Suprapubic skin (tissue), 3 donors: ENCODE data around the gene SSTR3.

Source experiments
- CTCF ChIP-seq, 2 donors: fragments of 200-600 bp in 1 of 2; fragments of 450-650 bp in 1 of 2; sonication (generic) in 1 of 2; IDR thresholded peaks; one replicate each; pipeline ENCODE4 v1.5.1; 2016 to 2019; ENCODE audit warnings: antibody characterized with exemption in 2 of 2, mild to moderate bottlenecking in 1 of 2, moderate library complexity in 1 of 2
- POLR2A ChIP-seq, 2 donors: fragments of 450-650 bp; IDR thresholded peaks; one replicate each; pipeline ENCODE4 v1.6.1; 2017; ENCODE audit warnings: antibody characterized with exemption in 2 of 2, mild to moderate bottlenecking in 2 of 2, moderate library complexity in 2 of 2

- TF ChIP-seq CTCF (IDR thresholded peaks at IDR 0.05): no peak
- no peak for TF ChIP-seq POLR2A (IDR thresholded peaks at IDR 0.05)
Measured at GRCh38 chr22:37207981-37208380, 4.3 kb downstream of the SSTR3 start.
